GM19035 (cell line): Measurements from ENCODE around the gene SLC39A11.

Experiments used
- ATAC-seq: cut with Tn5 transposase; IDR thresholded peaks from one replicate; pipeline ENCODE4 v1.9.1; 2021; ENCODE audit not compliant: unreplicated experiment

SLC39A11 gene

DNA sequence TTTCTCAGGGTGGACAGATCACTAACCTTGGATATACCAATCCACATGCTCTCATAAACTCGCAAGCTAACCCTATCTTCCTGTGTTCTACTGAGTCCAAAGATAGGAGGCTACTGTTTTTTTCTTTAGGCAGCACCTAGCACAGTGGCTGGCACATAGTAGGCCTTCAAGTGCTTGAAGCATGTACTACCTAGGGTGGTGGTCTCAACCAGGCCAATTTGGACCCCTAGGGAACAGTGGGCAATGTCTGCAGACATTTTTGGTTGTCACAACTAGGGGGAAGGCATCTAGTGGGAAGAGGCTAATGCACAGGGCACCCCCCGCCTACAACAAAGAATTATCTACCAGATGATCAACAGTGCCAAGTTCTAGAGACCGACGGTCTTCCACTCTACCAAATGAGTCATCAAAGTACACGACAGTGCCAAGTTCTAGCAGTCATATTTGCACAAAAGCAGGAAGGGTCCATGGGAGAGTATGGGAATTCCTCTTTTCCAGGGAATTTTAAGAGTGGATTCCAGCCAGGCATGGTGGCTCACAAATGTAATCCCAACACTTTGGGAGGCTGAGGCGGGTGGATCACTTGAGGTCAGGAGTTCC, 390.3 kb downstream of the SLC39A11 start:
- no peak for ATAC-seq

DNA sequence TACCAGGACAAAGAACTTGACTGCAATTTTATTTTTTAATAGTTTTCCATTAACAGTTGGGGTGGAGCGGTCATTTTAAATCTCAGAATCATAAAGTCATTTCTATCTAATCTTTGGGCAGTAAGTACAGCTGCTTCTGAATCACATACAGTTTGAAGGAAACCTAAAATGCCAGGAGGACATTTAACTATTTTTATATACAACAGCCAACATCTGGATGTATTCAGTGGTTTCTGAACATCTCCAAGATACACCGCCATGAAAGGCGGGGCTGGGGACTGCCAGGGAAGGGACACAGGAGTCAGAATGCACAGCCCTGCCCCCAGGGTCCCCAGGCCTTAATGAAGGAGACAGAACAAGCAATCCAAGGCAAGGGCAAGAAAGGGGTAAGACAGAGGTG, 392.3 kb downstream of the SLC39A11 start:
- ATAC-seq = no peak

DNA sequence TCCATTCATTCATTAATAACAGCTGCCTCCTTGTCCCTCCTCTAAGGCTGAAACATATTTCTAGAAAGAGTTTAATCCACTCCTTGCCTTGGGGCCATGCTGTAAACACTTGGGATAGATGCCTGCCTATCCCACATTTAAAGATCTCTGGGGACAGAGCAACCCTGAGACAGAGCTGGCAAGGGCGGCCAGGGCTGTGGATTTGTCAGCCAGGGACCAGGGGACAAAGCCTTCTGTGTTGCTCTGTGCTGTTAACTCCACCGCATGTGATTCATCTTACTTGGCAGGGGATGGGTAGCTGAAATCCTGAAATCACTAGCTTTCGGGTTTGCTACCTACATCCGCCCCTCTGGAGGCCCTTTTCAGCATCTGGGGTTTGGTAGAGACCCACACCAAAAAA, 392.9 kb downstream of the SLC39A11 start:
- no peak for ATAC-seq

DNA sequence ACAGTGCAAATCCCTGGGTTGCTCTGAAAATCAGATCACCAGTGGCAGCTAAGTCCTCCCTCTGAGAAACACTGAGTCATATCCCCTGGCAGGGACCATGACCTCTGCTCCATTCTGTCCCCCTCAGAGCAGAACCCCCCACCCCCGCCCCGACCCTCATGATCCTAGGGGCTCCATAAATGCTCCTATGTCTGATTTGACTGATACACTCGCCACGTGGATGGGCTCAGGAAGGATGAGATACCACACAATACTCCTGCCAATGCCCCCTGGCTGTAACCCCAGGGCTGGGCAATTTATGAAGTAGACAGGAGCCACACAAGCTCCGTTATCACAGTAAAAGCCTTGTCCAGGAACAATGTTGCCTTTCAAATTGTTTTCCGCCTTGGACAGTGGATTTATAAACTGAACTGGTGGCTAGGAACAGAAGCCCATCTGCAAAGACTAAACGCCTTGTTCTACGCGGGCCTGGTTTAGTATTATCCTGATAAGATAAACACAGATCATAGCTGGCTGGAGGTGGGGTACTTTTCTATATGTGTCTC, 394.8 kb downstream of the SLC39A11 start:
- ATAC-seq = no peak

DNA sequence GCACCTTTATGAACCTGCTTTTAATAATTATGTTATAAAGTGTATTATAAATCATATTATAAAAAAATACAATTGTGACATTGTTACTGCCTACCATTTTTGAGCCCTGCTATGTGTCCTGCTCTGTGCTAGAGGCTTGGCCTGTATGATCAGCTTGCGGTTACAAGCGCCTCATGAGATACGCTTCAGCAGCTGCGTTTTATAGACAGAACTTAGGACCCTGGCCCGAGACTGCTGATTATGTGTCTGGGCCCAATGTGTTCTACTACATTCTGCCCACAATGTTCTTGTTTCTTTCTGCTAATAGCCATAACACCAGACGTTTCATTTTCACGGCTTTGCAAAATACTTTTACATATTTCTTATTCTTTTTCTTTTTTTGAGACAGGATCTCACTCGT, 395.8 kb downstream of the SLC39A11 start:
- ATAC-seq = no peak

DNA sequence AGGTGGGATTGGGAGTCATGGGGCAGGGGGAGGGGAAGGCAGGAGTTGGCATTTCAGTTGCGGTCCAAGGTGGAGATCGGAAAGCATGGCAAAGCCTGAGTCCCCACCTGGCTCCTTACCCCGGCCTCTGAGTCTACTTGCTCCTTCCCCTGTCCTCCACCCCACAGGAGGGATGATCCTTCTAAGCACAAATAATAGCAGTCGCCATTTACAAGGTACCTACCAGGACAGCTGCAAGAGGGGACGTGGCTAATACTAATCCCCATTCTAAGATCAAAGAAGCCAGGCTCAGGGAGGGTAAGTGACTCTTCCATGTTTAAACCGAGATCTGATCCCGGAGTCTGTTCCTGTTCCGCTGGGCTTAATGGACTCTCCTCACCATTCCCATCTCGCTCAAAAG, 396.3 kb downstream of the SLC39A11 start:
- ATAC-seq = no peak

DNA sequence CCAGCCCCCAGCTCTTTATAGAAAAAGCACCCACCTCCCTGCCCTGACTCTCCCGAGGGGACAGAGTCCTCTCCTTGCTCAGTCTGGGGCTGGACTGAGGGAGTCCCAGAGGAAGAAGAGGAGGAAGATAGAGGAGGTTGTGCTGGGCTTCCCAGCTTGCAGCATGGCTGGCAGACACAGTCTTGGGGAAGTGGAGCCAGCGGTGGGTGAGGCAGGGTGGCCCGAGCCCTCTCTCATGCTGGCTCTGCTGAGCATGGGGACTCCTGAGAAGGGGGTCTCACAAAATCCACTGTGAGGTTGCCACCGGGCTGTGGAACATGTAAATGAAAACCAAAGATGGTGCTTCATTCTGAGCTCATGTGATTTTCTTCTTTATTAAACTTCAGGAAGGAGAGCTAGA, 398.5 kb downstream of the SLC39A11 start:
- ATAC-seq = no peak

DNA sequence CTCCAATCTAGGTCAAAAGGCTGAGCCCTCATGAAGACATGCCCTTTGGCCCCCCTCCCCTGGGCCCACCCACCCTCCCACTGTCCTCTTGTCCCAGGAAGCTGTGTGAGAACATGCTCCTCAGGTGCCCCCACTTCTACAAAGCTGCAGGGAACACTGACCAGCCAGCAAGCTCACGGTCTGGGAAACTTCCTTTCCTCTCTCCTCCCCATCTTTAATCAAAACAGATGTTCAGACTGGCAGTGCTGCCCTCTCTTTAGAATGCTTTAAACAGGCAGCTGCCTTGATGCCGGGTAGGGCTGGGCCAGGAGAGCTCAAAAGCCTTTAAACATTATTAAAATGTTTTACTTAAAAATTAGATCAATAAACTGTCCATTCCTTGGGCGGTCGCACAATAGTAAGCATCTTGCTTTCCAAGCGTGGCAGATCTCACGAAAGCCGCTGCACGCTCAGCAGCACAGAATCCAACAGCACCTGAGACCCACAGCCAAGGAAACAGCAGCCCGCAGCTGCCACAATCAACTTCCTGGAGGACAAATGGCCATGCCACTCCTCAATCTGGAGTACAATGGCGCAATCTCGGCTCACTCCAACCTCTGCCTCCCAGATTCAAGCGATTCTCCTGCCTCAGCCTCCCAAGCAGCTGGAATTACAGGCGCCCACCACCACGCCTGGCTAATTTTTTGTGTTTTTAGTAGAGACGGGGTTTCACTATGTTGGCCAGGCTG, 399.2 kb downstream of the SLC39A11 start:
- no peak for ATAC-seq

DNA sequence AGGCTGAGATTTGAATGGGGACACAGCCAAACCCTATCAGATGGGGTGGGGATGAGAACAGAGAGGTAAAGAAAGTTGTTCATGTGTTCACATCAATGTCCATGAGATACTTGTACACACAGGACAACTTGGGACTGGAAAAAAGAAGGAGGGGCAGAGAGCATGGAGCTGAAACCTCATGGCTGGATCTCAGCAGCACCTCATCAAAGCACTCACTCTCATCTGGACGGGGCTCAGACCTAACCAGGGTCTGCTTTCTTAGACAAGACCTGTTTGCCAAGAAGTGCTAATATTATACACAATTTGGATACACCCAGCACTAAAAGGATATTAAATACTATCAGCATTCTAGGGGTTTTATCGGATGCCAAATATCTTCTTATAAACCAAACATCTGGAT, 399.8 kb downstream of the SLC39A11 start:
- no peak for ATAC-seq

DNA sequence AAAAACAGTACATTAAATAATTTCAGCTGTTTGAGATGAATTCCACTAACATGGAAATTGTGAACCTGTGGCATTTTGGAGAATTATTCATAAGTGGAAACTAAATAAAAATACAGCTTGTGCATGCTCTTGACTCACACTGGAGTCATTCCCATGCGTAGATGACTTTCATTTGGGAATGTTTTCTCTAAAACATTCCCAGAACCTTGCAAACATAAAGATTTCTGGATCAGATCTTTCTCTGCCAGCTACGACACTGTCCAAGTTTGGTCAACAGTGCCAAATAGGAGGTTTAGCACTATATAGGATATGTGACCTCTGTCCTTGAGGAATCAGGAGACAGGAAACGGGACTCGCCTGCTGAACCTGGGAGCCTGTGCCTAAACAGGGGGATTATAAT, 400.9 kb downstream of the SLC39A11 start:
- no peak for ATAC-seq

DNA sequence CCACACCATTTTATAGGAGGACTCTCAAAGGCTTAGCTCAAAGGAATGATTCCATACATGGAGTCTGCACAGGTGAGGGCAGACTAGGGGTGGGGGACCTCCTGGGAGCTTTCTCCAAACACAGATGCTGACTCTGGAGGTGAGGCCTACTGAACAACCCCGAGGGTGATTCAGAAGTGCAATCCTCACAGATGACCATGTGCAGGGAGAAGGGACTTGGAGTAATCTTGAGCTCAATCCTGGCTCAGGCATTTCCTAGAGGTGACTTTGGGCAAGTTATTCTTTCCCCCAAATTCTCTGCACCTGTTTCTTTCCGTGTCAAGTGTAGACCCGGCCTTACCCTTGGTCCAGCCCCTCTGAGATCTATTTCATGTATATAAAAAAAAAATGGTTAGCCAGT, 401.5 kb downstream of the SLC39A11 start:
- ATAC-seq = no peak

DNA sequence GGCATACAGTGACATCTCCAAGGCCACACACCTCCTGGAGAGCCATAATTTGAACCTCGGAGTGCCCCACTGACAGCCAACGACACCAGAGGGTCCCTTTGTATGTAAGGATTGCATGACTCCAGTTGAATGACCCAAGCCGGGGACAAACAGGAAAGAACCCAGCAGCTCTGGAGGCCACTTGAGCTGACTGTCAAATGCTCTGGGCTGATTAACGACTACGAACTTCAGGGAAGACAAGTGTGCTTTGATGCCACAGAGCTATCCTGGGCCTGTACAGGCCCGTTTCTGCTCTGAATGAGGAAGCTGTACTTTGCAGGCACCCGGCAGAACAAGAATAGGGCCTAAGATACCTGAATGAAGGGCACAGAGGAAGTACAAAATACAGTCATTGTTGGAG, 404.6 kb downstream of the SLC39A11 start:
- no peak for ATAC-seq

DNA sequence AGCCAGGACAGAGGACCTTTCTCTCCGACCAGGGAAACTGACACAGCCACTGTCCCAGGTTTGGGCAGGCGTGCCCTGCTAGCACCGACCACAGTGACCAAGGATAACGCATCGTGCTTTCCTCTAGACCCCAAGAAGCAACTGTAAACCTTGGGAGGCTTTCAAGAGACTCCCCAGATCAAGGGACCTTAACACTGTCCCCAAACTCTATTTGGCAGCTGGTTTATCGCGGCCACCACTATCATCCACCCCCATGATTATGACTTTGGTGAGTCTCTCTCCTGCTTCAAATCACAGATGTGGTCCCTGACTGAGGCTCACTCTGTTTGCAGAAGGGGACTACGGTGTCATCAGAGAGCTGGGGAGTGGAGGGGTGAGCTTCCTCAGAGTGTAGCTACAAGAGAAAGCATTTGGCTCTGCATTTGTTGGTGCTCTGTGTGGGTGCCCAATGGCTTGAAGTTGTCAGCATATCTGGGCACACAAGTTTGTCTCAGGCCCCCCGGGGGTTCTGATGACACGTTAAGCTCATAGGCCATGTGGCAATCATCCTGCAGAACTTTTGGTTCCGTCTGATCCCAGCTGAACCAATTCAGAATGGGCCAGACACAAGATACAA, 408.0 kb downstream of the SLC39A11 start:
- ATAC-seq = no peak

DNA sequence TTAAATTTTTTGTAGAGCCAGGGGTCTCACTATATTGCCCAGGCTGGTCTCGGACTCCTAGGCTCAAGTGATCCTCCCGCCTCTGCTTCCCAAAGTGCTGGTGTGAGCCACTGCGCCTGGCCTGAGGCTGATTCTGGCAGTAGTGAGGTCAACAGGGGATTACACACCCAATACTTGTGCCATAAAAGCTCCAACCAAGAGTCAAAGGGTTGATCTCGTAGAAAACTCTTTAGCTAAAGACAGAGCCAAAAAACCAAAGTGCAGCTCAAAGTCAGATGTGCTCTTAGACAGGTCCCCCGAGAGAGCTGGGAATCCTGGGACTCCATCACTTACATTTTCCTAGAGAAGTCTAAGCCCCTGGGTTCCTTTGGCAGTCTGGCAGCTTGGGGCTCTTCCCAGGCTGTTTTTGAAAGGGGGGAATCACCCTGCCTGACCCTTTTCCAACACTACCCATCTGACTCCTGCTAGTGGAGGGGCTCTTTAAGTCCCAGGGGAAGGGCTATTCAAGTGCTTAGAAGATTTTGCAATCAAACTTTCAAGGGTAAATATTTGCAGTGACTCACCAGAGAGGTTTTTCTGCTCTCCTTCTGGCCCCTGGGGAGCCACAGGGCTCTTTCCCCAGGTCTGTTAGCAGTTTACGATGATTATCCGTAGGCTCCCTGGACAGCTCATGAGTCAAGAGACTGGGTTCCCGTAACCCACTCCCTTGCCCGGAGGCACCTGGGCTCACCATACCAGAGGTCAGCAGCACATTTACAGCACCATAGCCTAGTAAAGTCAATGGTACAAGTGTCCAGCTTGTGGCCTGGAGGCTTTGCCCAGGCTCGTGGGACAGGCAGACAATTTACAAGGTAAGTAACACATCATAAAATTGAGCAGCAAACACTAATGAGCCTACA, 408.7 kb downstream of the SLC39A11 start:
- no peak for ATAC-seq

DNA sequence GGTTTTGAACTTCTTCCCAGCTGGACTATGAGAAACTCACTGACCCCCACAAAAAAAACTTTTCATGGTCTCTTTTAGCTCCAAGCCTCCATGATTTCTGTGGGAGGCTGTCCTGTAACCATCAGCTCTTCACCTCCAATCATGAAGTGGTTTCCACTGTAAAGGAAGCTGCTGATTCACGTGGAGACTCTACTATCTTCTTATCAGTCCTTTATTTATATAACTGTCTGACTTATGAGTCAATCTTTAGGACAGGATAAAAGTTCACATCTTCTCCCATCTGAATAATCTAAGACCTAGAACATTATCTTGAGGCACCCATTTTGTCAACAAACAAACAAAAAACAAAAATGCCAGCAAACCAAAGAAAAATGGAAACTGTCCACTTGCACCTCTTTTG, 409.9 kb downstream of the SLC39A11 start:
- ATAC-seq = no peak

DNA sequence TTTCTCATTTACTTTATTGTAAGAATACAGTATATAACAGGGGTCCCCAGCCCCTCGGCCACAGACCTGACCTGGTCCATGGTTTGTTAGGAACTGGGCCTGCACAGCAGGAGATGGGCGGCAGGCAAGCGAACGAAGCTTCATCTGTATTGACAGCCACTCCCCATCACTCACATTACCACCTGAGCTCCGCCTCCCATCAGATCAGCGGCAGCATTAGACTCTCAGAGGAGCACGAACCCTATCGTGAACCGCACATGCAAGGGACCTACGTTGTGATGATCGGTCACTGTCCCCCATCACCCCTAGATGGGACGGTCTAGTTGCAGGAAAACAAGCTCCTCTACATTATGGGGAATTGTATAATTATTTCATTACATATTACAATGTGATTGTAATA, 410.6 kb downstream of the SLC39A11 start:
- no peak for ATAC-seq

DNA sequence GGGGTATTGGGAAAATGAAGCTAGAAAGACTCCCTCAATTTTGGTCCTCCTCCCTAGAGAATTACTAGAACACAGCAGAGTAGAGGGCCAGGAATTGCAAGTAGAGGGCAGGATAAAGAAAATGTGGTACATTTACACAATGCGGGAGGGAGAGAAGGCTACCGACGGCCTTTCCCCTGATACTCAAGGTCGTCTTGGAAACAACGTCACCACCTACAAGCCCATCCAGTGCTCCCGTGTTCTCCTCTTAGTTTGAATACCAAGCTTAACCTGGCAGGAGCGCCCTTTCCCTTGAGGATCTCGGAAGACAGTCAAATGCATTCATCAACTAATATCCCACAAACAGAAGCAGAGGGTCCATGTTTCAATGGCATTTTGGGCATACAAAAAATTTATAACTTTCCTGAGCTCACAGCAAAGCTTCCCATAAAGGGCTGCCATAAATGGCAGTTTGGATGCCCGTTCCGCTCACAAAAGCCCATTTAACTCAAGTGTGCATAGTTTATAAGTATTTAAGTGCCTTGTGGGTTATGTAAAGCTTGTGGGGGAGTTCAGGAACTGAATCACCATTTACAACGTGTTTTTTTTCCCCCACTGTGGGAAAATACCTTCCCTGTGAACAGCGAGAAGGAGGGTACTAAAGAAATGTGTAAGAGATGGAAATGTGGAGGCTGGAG, 414.6 kb downstream of the SLC39A11 start:
- no peak for ATAC-seq

DNA sequence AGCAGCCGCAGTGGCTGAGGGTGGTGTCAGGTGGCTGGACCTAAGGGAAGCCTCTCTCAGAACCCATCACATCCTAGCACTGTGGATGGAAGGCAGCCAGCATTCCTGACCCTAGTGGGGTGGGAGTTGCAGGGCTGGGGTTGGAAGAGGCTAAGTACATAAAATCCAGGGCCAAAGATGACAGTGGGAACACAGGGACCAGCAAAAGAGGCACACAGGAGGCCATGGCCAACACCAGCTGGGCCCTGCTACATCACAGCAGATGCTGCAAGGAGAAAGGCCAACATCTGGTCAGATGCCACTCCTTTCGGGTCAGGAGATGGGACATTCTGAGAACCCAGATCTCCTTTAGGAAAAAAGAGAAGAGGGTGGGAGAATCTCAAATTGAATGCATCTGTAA, 415.4 kb downstream of the SLC39A11 start:
- no peak for ATAC-seq

DNA sequence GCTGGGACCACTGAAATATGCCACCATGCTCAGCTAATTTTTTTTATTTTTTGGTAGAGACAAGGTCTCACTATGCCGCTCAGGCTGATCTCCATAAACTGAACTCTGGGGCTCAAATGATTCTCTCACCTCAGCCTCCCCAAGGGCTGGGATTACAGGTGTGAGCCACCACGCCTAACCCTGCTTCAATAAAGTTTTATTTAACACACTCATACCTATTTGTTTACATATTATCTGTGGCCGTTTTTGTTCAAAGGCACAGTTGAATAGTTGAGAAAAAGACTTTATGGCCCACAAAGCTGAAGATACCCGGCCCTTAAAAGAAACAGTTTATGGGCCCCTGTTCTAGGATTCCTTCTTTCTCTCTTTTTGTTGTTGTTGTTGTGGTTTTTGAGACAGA, 419.8 kb downstream of the SLC39A11 start:
- ATAC-seq = no peak

DNA sequence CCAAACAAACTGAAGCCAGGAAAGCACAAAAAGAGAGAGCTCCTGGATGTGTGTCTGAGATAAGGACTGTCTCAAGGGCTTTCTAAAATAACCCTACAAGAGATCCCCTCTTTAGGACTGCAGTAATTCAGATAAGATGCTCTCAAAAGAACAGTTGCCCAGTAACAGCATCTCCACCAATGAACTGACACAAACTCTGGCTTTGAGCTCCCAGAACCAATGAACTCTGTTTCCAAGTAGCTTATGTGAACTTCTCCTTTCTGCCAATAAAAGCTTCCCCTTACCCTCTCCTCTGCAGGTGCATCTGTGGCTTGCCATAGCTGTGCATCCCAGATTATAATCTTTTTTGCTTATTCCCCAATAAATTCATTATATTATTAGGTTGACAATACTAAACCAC, 421.5 kb downstream of the SLC39A11 start:
- no peak for ATAC-seq
